Measurements from ENCODE around the gene PIK3C3.

DNA sequence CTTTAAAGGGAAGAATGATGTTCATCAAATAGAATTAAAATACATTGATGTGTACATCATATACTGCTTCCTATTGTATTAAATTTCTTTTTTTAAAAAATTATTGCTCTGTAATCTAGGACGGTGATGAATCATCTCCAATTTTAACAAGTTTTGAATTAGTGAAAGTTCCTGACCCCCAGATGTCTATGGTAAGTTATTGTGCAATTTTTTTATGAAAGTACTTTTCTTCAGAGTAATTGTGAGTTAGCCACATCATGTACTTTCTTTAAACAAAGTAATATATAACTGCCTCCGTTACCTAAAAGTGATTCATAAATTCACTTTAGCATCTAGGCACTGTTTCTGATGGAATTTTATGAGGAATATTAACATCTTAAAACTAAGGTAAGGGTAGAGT, 38.1 kb downstream of the PIK3C3 start:
- TF ChIP-seq PATZ1 (CRISPR knock-in tag; IDR thresholded peaks at IDR 0.05; ENCODE audit: borderline replicate concordance) (no peak), BACH2 (CRISPR knock-in tag; IDR thresholded peaks at IDR 0.05; ENCODE audit: borderline replicate concordance) (no peak), ZC3H10 (CRISPR knock-in tag; IDR thresholded peaks at IDR 0.05) (no peak), ARNTL (CRISPR knock-in tag; IDR thresholded peaks at IDR 0.05; ENCODE audit: borderline replicate concordance, low read depth) (no peak), ZFP3 (CRISPR knock-in tag; IDR thresholded peaks at IDR 0.05) (no peak)
